Measurements from ENCODE around the gene PPM1A. TPM values are rescaled to one million over a fixed set of nuclear protein-coding genes. Genes with fewer than 3 reads are reported as not detected.

PPM1A gene
- total and polyA plus RNA-seq, 2 donors (not counting 3 experiments of a cell fraction or from before 2014, with no cell fraction given), result 14.1 to 33.9 TPM

GRCh38 chr14:60214415-60215126, 34.5 kb upstream of the PPM1A start:
- BruUV-seq (replicated peaks), result no TSS peak
- Histone ChIP-seq H3K4me1 (ENCODE audit: control insufficient read depth, extremely low read depth, insufficient read depth, low read length) (no peaks in the 10 kb centered on the region), H3K4me3 (replicated peaks in 1 of 3; ENCODE audit: insufficient read depth in 1 of 3, low read depth in 1 of 3, low read length in 3 of 3) (no peak overlapping the region), H3K27ac (ENCODE audit: insufficient read depth, low read depth, low read length) (no peak overlapping the region), H3K4me2 (ENCODE audit: insufficient read depth, low read length) (no peak overlapping the region), H3K9me1 (replicated peaks; ENCODE audit: control insufficient read depth, extremely low read depth, insufficient read depth, low read length) (no peaks in the 10 kb centered on the region), H4K20me1 (replicated peaks; ENCODE audit: control insufficient read depth, extremely low read depth, insufficient read depth, low read length) (no peaks in the 10 kb centered on the region), H3K36me3 (ENCODE audit: control insufficient read depth in 2 of 2, extremely low read depth in 1 of 2, insufficient read depth in 2 of 2, low read length in 2 of 2) (no peaks in the 10 kb centered on the region), H3K79me2 (ENCODE audit: control insufficient read depth, insufficient read depth, low read length) (no peaks in the 10 kb centered on the region), H3K27me3 (ENCODE audit: control insufficient read depth in 2 of 2, insufficient read depth in 2 of 2, low read length in 2 of 2) (peaks cover 0 to 3% of the 10 kb centered on the region in 2 experiments), H2AFZ (ENCODE audit: low read depth, low read length) (no peak overlapping the region), H3K9me3 (replicated peaks; ENCODE audit: control insufficient read depth, insufficient read depth, low read length) (no peaks in the 10 kb centered on the region), H3K9ac (replicated peaks; ENCODE audit: extremely low read depth, insufficient read depth, low read length) (no peak overlapping the region)
- TF ChIP-seq GATA2 (IDR thresholded peaks at IDR 0.05; ENCODE audit: insufficient read depth, insufficient read length, low read depth, low read length) (no peak), POLR2AphosphoS5 (IDR thresholded peaks at IDR 0.05; ENCODE audit: insufficient read depth, low read depth, low read length) (no peak), MYC (IDR thresholded peaks at IDR 0.05; ENCODE audit: low read depth, low read length) (no peak), JUN (IDR thresholded peaks at IDR 0.05; ENCODE audit: borderline replicate concordance, insufficient read depth, insufficient read length, low read depth) (no peak), EZH2 (IDR thresholded peaks at IDR 0.05; ENCODE audit: borderline replicate concordance, low read depth, low read length, severe bottlenecking) (no peak), MAX (IDR thresholded peaks at IDR 0.05; ENCODE audit: insufficient read depth, insufficient read length) (no peak), POLR2A (IDR thresholded peaks at IDR 0.05; ENCODE audit: low read depth, low read length) (no peak), FOS (IDR thresholded peaks at IDR 0.05; ENCODE audit: borderline replicate concordance, insufficient read depth, low read length) (no peak), CTCF (IDR thresholded peaks at IDR 0.05; ENCODE audit: extremely low read depth in 1 of 2, insufficient read depth in 1 of 2, low read depth in 1 of 2, low read length in 2 of 2) (no peak)
- intact Hi-C loops (cut with micrococcal nuclease), result no loop called here
- no peak for DNase-seq (ENCODE audit: low read depth, low spot score)
- ChIA-PET POLR2A (no interaction called here), CTCF (interaction anchor here (0.5 kb wide), 1 partner anchor 451 kb away, joined by 3 read pairs; no protein-coding TSS in a partner anchor)
- no peak for FAIRE-seq
- dilution Hi-C loops (cut with MboI; ENCODE audit: extremely low pct_ligation_motif_present, low sequenced_read_pairs), result no loop called here
